Activated T-helper 9 cell treated with anti-CD3 and anti-CD28 coated beads, Interleukin-2, amount 50 U/mL, for 16 hours (primary cell): ENCODE measurements around the gene ISOC1.

Experiments used
- DNase-seq: peaks from one replicate; pipeline ENCODE4 v3.0.0-alpha.2; 2020; ENCODE audit warnings: low read depth

ISOC1 gene

GRCh38 chr5:129125819-129126218 lies 31.3 kb downstream of the ISOC1 start:
- DNase-seq = no peak

DNA sequence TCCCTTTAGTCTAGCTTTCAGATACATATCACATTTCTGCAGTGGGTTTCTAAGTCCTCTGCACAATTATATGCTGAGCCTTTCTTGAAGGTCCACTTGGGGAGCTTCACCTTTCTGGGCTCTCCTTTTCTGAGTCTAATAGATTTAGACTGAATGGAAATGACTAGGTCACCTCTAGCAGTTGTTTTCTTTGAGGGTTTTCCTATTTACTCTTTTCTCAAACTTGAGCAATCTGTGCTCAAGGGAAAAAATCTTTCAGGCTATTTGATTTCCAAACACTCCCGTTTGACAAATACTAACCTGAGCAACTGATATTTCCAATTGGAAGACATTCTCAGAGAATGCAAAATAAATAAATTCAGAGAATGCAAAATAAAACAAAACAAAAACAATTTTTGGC lies 39.0 kb downstream of the ISOC1 start:
- DNase-seq = no peak

GRCh38 chr5:129135633-129136032 lies 41.1 kb downstream of the ISOC1 start:
- no peak for DNase-seq

GRCh38 chr5:129137637-129138036 lies 43.1 kb downstream of the ISOC1 start:
- no peak for DNase-seq

GRCh38 chr5:129141078-129141477 lies 46.5 kb downstream of the ISOC1 start:
- DNase-seq = no peak

GRCh38 chr5:129141696-129142095 lies 47.1 kb downstream of the ISOC1 start:
- no peak for DNase-seq

DNA sequence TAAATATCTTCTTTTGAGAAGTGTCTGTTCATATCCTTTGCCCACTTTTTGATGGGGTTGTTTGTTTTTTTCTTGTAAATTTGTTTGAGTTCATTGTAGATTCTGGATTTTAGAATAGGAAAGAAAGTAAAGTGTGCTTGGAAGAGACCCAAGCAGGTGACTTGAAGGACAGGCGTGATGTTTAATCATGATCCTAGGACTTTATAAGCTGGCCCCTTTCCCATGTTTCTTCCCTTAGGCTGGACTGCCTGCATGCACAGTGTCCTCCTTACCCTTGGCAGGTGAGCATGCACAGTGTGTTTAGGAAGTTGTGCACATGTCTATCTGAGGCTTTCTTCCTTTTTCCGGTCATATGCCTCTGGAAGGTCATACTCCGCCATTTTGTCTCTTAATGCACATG lies 61.3 kb downstream of the ISOC1 start:
- DNase-seq = no peak

GRCh38 chr5:129161830-129162229 lies 67.3 kb downstream of the ISOC1 start:
- no peak for DNase-seq
